NCI-H526 (cell line): ENCODE measurements around the gene BDKRB2.

Source experiments
- DNase-seq, 2 experiments: peaks; one replicate each; lab custom pipeline; 2025; lab: John Stamatoyannopoulos, UW

The BDKRB2 gene

GRCh38 chr14:96198430-96199130 lies 6.1 kb upstream of the BDKRB2 start:
- no peak for DNase-seq

- DNase-seq = no peak
Observed at GRCh38 chr14:96201157-96201556, 3.5 kb upstream of the BDKRB2 start.

- DNase-seq = no peak
Observed at GRCh38 chr14:96201965-96202364, 2.7 kb upstream of the BDKRB2 start.

- no peak for DNase-seq
Observed at GRCh38 chr14:96202441-96203094, 2.1 kb upstream of the BDKRB2 start.

GRCh38 chr14:96203116-96203515 lies 1.5 kb upstream of the BDKRB2 start:
- no peak for DNase-seq

GRCh38 chr14:96203635-96204034 lies 1.0 kb upstream of the BDKRB2 start:
- no peak for DNase-seq

- peak in 1 of 2 experiments; percentile 44 for DNase-seq
Observed at GRCh38 chr14:96205059-96205977, 679 bp downstream of the BDKRB2 start.

- DNase-seq = no peak
Observed at GRCh38 chr14:96205978-96206360, 1.3 kb downstream of the BDKRB2 start.

GRCh38 chr14:96206461-96206860 lies 1.8 kb downstream of the BDKRB2 start:
- DNase-seq = peak in 1 of 2 experiments; percentile 21

- DNase-seq = no peak
Observed at GRCh38 chr14:96207686-96208085, 3.0 kb downstream of the BDKRB2 start.

GRCh38 chr14:96208739-96209138 lies 4.1 kb downstream of the BDKRB2 start:
- no peak for DNase-seq

GRCh38 chr14:96212140-96212539 lies 7.5 kb downstream of the BDKRB2 start:
- no peak for DNase-seq

- no peak for DNase-seq
Observed at GRCh38 chr14:96212896-96213295, 8.3 kb downstream of the BDKRB2 start.

- DNase-seq = no peak
Observed at GRCh38 chr14:96213871-96214465, 9.3 kb downstream of the BDKRB2 start.

- DNase-seq = no peak
Observed at GRCh38 chr14:96214793-96215192, 10.2 kb downstream of the BDKRB2 start.

- DNase-seq = no peak
Observed at GRCh38 chr14:96215452-96216244, 11.0 kb downstream of the BDKRB2 start.

GRCh38 chr14:96216627-96217026 lies 12.0 kb downstream of the BDKRB2 start:
- DNase-seq = no peak

GRCh38 chr14:96217376-96217913 lies 12.8 kb downstream of the BDKRB2 start:
- DNase-seq = no peak

- DNase-seq = no peak
Observed at GRCh38 chr14:96221109-96221650, 16.5 kb downstream of the BDKRB2 start.

- DNase-seq = no peak
Observed at GRCh38 chr14:96221841-96222240, 17.2 kb downstream of the BDKRB2 start.
